SU-DHL-6 (cell line): Measurements from ENCODE around the gene SCLT1.
"Not testable (repeated sequence)": the region's sequence is repeated elsewhere in the genome, so short reads cannot be mapped to it uniquely, and the experiment has no call there.

Experiments used
- H2AFZ ChIP-seq: fragments of 200-600 bp; sonication (generic); 2 replicates; pipeline ENCODE4 v1.6.1; 2014; ENCODE audit warnings: low read depth, mild to moderate bottlenecking, moderate library complexity, mixed read lengths, antibody characterized with exemption, low read length; ENCODE audit not compliant: severe bottlenecking
- H3F3A ChIP-seq: fragments of 200-600 bp; shearing (Covaris generic); 2 replicates; pipeline ENCODE4 v1.6.0; 2016; ENCODE audit warnings: antibody characterized with exemption, mild to moderate bottlenecking; ENCODE audit not compliant: insufficient read depth
- H3K27ac ChIP-seq: fragments of 200-600 bp; sonication (generic); 2 replicates; pipeline ENCODE4 v1.5.1; 2016; ENCODE audit warnings: low read depth, mild to moderate bottlenecking, low read length, moderate library complexity, mixed read lengths
- H3K27me3 ChIP-seq: fragments of 200-600 bp; sonication (generic), shearing (Covaris generic); 2 replicates; pipeline ENCODE4 v1.6.0; 2014; ENCODE audit warnings: mild to moderate bottlenecking, low read length
- H3K36me3 ChIP-seq: fragments of 200-600 bp; sonication (generic); 2 replicates; pipeline ENCODE4 v1.6.1; 2014; ENCODE audit warnings: mild to moderate bottlenecking, low read length, mixed read lengths
- H3K4me2 ChIP-seq: fragments of 300-600, 200-600 bp; shearing (Covaris generic), sonication (generic); 2 replicates; pipeline ENCODE4 v1.6.0; 2014; ENCODE audit warnings: low read length, low read depth, mild to moderate bottlenecking; ENCODE audit not compliant: poor library complexity, severe bottlenecking
- H3K4me3 ChIP-seq: fragments of 200-600 bp; sonication (generic); 2 replicates; pipeline ENCODE4 v1.5.1; 2014; ENCODE audit warnings: antibody characterized with exemption, low read length, mild to moderate bottlenecking, mixed read lengths; ENCODE audit not compliant: insufficient read depth, poor library complexity, severe bottlenecking
- H3K79me2 ChIP-seq: fragments of 200-600 bp; sonication (generic); 2 replicates; pipeline ENCODE4 v1.6.1; 2014; ENCODE audit warnings: mild to moderate bottlenecking, low read length, moderate library complexity; ENCODE audit not compliant: insufficient read depth
- H3K9ac ChIP-seq: fragments of 200-600 bp; sonication (generic); 2 replicates; pipeline ENCODE4 v1.7.0; 2014; ENCODE audit warnings: mild to moderate bottlenecking, low read length
- H3K9me2 ChIP-seq: fragments of 200-600 bp; sonication (generic); replicated peaks from 2 replicates; pipeline ENCODE4 v1.6.1; 2014; ENCODE audit warnings: low read length; ENCODE audit not compliant: insufficient read depth
- H3K9me3 ChIP-seq: fragments of 200-600 bp; sonication (generic); 2 replicates; pipeline ENCODE4 v1.6.1; 2014; ENCODE audit warnings: low read length, mixed read lengths; ENCODE audit not compliant: insufficient read depth
- H4K20me1 ChIP-seq: fragments of 200-600 bp; sonication (generic); 2 replicates; pipeline ENCODE4 v1.6.1; 2014; ENCODE audit warnings: low read depth, mild to moderate bottlenecking, antibody characterized with exemption, low read length, moderate library complexity, mixed read lengths
- CTCF ChIP-seq: fragments of 200-600 bp; sonication (generic); IDR thresholded peaks from one replicate; pipeline ENCODE4 v1.5.1; 2017; ENCODE audit warnings: antibody characterized with exemption, mild to moderate bottlenecking, low read length, moderate library complexity; ENCODE audit not compliant: insufficient read depth, poor library complexity, severe bottlenecking
- EZH2phosphoT487 ChIP-seq: fragments of 200-600 bp; sonication (generic), shearing (Covaris generic); conservative IDR thresholded peaks from 2 replicates; pipeline ENCODE4 v1.6.1; 2018; ENCODE audit warnings: mild to moderate bottlenecking, antibody characterized with exemption, low read length, moderate library complexity, mixed read lengths

The SCLT1 gene

DNA sequence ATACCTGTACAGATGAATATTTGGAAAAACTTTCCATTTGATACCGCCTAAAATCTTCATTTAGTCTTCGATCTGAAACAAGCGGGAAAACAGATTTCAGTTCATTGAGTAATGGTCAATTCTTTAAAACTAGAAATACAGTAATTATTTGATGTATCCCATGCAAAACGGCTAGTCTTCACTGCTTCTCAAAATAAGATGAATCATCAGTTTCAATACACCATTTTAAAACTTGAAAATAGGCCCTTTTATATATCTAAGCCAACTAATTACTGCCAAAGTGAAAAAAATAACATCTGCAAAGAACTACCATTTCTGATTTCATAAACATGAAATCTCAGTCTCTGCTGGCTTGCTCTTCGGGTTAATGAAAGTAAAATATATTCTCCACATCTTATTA lies 11.0 kb downstream of the SCLT1 start:
- Histone ChIP-seq H3K9me3 (no peaks in the 10 kb centered on the region), H3K79me2 (peaks cover 49% of the 10 kb centered on the region), H3K27me3 (no peaks in the 10 kb centered on the region), H3K36me3 (peaks cover 18% of the 10 kb centered on the region), H3K4me2 (no peak overlapping the region), H4K20me1 (no peaks in the 10 kb centered on the region), H3F3A (no peaks in the 10 kb centered on the region), H3K9ac (no peak overlapping the region), H3K4me3 (no peak overlapping the region), H2AFZ (no peak overlapping the region), H3K9me2 (no peaks in the 10 kb centered on the region), H3K27ac (no peak overlapping the region)
- no peak for TF ChIP-seq CTCF
- TF ChIP-seq EZH2phosphoT487 = no peak

DNA sequence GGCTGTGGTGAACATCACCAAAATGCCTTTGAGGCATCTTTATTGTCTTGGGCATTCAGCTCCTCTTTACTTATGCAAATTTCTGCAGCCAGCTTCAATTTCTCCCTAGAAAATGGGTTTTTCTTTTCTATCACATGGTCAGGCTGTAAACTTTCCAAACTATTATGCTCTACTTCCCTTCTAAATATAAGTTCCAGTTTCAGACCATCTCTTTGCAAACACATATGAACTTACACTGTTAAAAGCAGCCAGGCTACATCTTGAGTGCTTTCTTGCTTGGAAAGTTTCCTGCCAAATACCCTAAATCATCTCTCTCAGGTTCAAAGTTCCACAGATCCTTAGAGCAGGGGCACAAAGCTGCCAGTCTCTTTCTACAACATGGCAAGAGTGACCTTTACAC lies 13.2 kb downstream of the SCLT1 start:
- Histone ChIP-seq H3K4me2 (no peak overlapping the region), H3K9me2 (no peaks in the 10 kb centered on the region), H3K9me3 (no peaks in the 10 kb centered on the region), H2AFZ (no peak overlapping the region), H3K27ac (no peak overlapping the region), H3K9ac (no peak overlapping the region), H3K4me3 (no peak overlapping the region), H3K79me2 (peaks cover 29% of the 10 kb centered on the region), H3F3A (no peaks in the 10 kb centered on the region), H4K20me1 (no peaks in the 10 kb centered on the region), H3K27me3 (no peaks in the 10 kb centered on the region), H3K36me3 (peaks cover 24% of the 10 kb centered on the region)
- TF ChIP-seq EZH2phosphoT487 (no peak), CTCF (no peak)

DNA sequence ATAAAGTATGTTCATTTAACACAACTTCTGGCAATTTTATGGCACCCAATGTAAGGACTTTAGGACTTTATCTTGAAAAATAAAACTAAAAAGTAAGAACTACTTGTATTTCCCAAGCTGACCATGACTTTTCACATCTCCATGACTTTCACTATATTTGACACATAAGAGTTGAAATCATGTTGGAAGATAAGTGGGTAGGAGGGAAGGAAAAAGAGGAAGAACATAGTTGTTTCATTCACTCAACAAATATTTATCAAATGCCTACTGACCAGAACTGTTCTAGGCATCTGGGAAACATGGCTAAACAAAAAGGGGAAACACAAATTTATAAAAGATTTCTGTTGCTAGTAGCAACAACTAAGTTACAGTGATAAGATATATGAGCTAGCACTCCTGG lies 16.0 kb downstream of the SCLT1 start:
- no peak overlapping the region for H3K9ac ChIP-seq
- H3K79me2 ChIP-seq = 0 out of 2 replicates have a peak, but pooled peaks cover 5% of the 10 kb centered on the region
- H3K9me2 ChIP-seq = no peaks in the 10 kb centered on the region
- H3K9me3 ChIP-seq = no peaks in the 10 kb centered on the region
- no peak overlapping the region for H3K4me3 ChIP-seq
- no peak overlapping the region for H3K27ac ChIP-seq
- no peak overlapping the region for H2AFZ ChIP-seq
- no peaks in the 10 kb centered on the region for H4K20me1 ChIP-seq
- TF ChIP-seq CTCF (no peak), EZH2phosphoT487 (no peak)
- H3K4me2 ChIP-seq = no peak overlapping the region
- no peaks in the 10 kb centered on the region for H3K27me3 ChIP-seq
- no peaks in the 10 kb centered on the region for H3F3A ChIP-seq
- peaks cover 43% of the 10 kb centered on the region for H3K36me3 ChIP-seq

GRCh38 chr4:129069537-129069936 lies 23.8 kb downstream of the SCLT1 start:
- H3F3A ChIP-seq, H4K20me1 ChIP-seq, H2AFZ ChIP-seq, H3K4me2 ChIP-seq, H3K4me3 ChIP-seq, H3K27ac ChIP-seq, H3K79me2 ChIP-seq, H3K9ac ChIP-seq, H3K27me3 ChIP-seq, H3K9me2 ChIP-seq, H3K9me3 ChIP-seq: not testable (repeated sequence)
- peaks cover 19% of the 10 kb centered on the region for H3K36me3 ChIP-seq
